Head of caudate nucleus (tissue), 42 donors: Measurements from ENCODE around the gene KRTAP4-12.
"Not testable (repeated sequence)": the region's sequence is repeated elsewhere in the genome, so short reads cannot be mapped to it uniquely, and the experiment has no call there.

Experiments
- DNase-seq, 42 donors: peaks; one replicate each; pipeline versions ENCODE4 v3.0.0 to v3.0.0-alpha.2; 2020 to 2021; ENCODE audit warnings: mixed read lengths in 7 of 42
- intact Hi-C: fragments of 100-400 bp; cut with DNase I; formaldehyde crosslinking; loops from one replicate; pipeline ENCODE4 v1.15.0; 2022

The KRTAP4-12 gene

GRCh38 chr17:41131979-41132378 lies 8.0 kb upstream of the KRTAP4-12 start:
- intact Hi-C loops, result no loop called here
- no peak for DNase-seq

GRCh38 chr17:41127371-41127770 lies 3.4 kb upstream of the KRTAP4-12 start:
- intact Hi-C loops, result no loop called here

GRCh38 chr17:41126412-41126811 lies 2.4 kb upstream of the KRTAP4-12 start:
- intact Hi-C loops, result no loop called here

More at GRCh38 chr17:41127371-41127770, 3.4 kb upstream of the KRTAP4-12 start:
- DNase-seq, result no peak

GRCh38 chr17:41125064-41125463 lies 1.1 kb upstream of the KRTAP4-12 start:
- intact Hi-C loops, result no loop called here
- no peak for DNase-seq

More at GRCh38 chr17:41126412-41126811, 2.4 kb upstream of the KRTAP4-12 start:
- no peak for DNase-seq

- intact Hi-C loops, DNase-seq: not testable (repeated sequence)
These were observed 541 bp downstream of the KRTAP4-12 start for GRCh38 chr17:41123292-41123990.

GRCh38 chr17:41121742-41122141 lies 2.2 kb downstream of the KRTAP4-12 start:
- no peak for DNase-seq
- intact Hi-C loops, result no loop called here

DNA sequence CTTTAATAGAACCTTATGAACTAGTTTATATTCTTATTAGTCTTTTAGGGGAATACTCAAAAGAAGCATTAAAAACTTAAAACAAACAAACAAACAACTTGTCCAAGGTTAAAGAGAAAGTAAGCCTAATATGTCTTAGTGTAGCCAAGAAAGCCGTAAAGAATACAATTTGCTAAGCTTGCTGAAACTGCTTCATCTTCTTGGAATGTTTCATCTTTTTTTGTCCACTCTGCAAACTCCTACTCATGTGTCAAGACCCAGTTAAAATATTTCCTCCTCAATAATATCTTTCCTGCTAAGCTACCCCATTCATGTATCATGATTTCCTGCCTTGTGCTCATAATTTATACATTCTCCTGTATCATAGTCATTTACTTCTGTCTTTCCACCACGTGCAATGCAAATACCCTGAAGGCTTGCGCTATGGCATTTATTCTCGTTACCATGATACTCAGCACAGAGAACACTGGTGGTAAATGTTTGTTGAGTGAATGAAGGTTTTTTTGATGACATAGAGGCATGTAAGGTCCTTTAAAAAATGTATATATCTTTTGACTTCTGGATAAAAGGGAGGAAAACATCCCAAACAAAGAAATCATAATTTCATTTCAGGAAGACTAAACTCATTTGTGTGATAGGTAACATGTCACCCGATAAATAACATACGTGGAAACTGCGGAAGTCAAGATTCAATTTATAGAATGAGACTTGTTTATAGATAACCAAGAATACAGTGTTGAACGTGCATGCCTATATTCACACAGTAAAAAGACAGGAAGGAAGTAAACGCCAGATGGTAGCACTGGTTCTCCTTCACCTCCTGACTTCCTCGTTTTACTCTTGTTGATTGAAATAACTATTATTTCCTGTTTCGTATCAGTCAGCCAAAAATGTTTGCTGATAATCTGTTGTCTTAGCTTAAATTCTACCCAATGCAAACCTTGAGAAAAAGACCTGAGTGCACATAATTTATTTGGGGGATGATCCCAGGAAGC lies 4.0 kb downstream of the KRTAP4-12 start:
- DNase-seq, intact Hi-C loops: not testable (repeated sequence)

- intact Hi-C loops, result no loop called here
- no peak for DNase-seq
These were observed 5.3 kb downstream of the KRTAP4-12 start for GRCh38 chr17:41118721-41119120.

GRCh38 chr17:41117846-41118386 lies 6.1 kb downstream of the KRTAP4-12 start, which contains the start of gene KRTAP4-11:
Gene KRTAP4-11, minus strand, starts transcription at chr17:41118373. Its CDS starts 58 bp downstream, at chr17:41118315.
- intact Hi-C loops, DNase-seq: not testable (repeated sequence)

DNA sequence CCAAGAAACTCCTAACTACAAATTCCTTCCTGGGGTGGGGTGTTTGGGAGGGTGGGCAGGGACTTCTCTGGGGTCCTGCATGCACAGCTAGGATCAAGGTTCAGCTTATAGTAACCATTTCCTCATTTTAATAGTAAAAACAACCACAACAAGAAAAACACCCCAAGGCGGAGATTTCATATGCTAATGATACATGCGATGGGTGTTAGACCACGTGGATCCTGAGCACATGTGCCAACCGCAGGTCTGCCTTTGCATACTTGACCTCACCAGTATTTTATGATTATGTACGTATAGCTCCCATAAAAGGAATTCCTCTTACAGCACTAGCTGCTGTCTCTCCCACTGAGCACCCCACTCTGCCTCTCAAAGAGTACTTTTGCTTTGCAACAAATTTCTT lies 7.7 kb downstream of the KRTAP4-12 start:
- intact Hi-C loops, result no loop called here
- no peak for DNase-seq

DNA sequence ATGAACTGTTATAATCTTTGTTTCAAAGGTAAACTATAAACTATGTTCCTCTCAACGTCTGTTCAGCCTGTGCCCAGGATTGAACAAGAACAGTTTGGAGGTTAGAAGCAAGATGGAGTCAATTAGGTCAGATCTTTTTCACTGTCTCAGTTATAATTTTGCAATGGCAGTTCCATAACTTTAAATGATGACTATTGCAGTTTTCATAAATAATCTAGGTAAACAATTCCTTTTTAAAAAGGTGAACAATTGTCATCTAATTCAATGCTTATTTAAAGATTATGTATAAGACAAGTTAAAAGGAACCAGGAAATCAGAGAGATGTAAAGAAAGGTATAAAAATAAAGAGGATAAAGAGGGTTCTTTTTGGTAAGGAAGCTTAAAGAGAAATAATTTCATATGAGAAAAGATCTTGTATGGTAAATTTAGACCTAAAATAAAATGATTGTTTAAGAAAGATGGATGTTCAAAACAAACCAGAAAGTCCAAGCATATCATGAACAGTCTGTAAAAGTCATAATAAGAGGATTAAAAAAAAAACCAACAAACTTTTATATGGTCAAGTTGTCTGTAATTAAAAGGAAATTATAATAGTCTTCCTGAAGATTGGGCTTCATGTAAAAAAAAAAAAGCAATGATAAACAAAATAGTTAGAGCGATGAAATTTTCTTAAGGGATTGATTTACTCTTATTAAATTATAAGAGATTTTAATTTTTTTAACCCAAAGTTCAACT lies 12.7 kb downstream of the KRTAP4-12 start:
- intact Hi-C loops, result no loop called here
- DNase-seq, result no peak

GRCh38 chr17:41108728-41109386 lies 15.1 kb downstream of the KRTAP4-12 start:
- intact Hi-C loops, DNase-seq: not testable (repeated sequence)

DNA sequence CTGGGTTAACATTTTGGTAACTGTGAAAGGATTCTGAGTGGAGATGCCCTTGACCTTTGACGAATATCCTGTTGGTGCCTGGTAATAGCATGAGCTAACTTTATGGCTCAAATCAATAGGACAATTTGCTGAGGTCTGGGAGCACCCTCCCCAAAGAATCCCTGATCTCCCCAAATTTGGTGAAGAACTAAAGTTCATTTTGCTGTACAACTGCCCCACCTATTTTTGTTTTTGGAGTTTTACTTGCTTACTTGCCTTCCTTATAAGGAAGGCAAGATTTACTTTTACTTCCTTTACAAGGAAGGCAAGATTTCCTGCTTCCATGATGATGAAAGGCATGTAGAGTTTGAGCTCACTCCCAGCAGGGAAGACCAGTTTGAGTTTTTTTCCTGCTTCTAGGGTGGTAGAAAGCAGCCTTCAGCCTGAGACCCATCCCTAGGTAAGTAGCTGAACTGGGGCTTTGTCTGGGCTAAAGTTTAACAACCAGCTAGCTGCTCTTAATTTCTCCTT lies 16.0 kb downstream of the KRTAP4-12 start:
- intact Hi-C loops, result no loop called here
- no peak for DNase-seq

DNA sequence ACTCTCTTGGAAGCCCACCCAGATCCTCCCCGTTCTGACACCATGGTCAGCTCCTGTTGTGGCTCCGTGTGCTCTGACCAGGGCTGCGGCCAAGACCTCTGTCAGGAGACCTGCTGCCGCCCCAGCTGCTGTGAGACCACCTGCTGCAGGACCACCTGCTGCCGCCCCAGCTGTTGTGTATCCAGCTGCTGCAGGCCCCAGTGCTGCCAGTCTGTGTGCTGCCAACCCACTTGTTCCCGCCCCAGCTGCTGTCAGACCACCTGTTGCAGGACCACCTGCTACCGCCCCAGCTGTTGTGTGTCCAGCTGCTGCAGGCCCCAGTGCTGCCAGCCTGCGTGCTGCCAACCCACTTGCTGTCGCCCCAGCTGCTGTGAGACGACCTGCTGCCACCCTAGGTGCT lies 18.6 kb downstream of the KRTAP4-12 start, which contains the start of gene KRTAP4-9:
KRTAP4-9 (plus strand) TSS at position 43 of the 400 bp plus-strand sequence; CDS start at position 43, 0 bp downstream.
- intact Hi-C loops, DNase-seq: not testable (repeated sequence)

DNA sequence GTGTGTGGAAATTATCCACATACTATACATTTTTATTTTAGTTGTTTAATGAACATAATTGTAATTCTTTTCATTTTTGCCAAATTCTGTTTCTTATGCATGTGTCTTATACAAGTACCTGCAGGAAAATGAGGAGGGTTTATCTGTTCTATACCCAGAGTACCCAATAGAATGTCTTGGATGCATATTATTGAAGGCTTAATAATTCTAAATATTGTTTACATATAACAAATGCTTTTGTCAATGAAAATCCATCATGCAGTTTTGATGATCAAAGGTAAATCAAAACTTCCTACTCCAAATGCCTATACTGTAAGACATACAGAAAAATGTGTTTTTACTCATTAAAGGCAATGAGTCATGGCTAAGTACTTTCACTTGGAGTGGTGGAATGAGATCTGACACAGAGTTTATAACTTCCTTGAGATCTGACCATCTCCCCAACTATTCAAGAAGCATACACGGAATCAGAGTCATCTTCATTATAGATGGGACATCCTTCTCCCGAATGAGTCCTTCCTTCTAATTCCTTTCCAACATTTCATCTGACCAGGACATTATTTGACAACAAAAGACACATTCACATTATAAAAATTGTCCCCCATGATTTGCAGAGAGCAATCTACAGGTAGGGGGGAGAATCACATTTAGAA lies 19.5 kb downstream of the KRTAP4-12 start:
- DNase-seq, intact Hi-C loops: not testable (repeated sequence)

DNA sequence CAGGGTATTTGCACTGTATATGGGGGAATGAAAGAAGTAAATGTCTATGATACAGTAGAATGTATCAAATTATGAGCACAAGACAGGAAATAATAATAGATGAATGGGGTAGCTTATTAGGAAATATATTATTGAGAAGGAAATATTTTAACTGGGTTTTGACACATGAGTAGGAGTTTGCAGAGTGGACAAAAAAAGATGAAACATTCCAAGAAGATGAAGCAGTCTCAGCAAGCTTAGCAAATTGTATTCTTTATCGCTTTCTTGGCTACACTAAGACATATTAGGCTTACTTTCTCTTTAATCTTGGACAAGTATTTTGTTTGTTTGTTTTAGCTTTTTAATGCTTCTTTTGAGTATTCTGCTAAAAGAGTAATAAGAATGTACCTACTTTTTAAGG lies 20.1 kb downstream of the KRTAP4-12 start:
- no peak for DNase-seq
- intact Hi-C loops, result no loop called here

GRCh38 chr17:41101586-41102259 lies 22.3 kb downstream of the KRTAP4-12 start, which contains the start of gene KRTAP4-16:
Gene KRTAP4-16, minus strand, starts transcription at chr17:41102209. Its CDS starts 0 bp downstream, at chr17:41102209.
- intact Hi-C loops, result no loop called here
- no peak for DNase-seq
